ENCODE measurements around the gene AKAP8. TPM values are rescaled to one million over a fixed set of nuclear protein-coding genes. Genes with fewer than 3 reads are reported as not detected.

AKAP8 gene
- total and polyA plus RNA-seq, 2 experiments from 2014 or later, result 22.4 to 36.5 TPM

DNA sequence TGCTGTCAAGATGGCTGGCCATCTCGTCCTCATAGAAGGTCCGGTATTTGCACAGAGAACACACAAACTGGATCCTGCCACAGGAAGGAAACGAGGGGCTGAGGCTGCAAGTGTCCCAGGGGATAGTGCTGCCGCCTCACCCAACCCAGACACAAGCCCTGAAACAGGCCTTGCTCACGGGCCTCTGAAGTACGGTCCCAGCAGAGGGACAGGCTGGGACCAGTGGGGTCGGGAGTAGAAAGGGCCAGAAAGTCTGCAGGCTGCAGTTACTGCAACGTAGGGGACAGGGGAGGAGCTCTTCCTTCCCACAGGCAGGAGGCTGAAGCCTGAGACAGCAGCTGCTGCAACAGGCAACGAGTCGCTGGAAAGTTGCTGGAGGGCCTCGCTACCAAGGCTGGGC lies 18.2 kb upstream of the AKAP8 start:
- H4K20me1 ChIP-seq (replicated peaks; ENCODE audit: insufficient read depth), result peaks cover 7% of the 10 kb centered on the region
- H2AFZ ChIP-seq, result no peak overlapping the region
- DNase-seq (ENCODE audit: low spot score) (no peak), ATAC-seq (no peak)
- no peak overlapping the region for H3K4me3 Mint-ChIP-seq
- no peak overlapping the region for H3K27ac Mint-ChIP-seq
- no peaks in the 10 kb centered on the region for H3K4me1 Mint-ChIP-seq
- H3K79me2 ChIP-seq (replicated peaks; ENCODE audit: insufficient read depth), result peaks cover 35% of the 10 kb centered on the region
- H3K9me2 ChIP-seq (ENCODE audit: insufficient read depth), result no peaks in the 10 kb centered on the region
- H3K36me3 ChIP-seq (ENCODE audit: insufficient read depth), result peaks cover 6% of the 10 kb centered on the region
- 0 out of 2 replicates have a peak, but pooled peaks cover 5% of the 10 kb centered on the region for H3F3A ChIP-seq (replicated peaks; ENCODE audit: low read depth)
- no peaks in the 10 kb centered on the region for H3K27me3 ChIP-seq (ENCODE audit: insufficient read depth)
- H3K36me3 Mint-ChIP-seq (ENCODE audit: low read depth), result peaks cover 72% of the 10 kb centered on the region
- no peak overlapping the region for H3K27ac ChIP-seq (ENCODE audit: low read depth)
- TF ChIP-seq EZH2phosphoT487 (IDR thresholded peaks at IDR 0.05; ENCODE audit: unreplicated experiment), result no peak
- TF ChIP-seq, protein P1, sequence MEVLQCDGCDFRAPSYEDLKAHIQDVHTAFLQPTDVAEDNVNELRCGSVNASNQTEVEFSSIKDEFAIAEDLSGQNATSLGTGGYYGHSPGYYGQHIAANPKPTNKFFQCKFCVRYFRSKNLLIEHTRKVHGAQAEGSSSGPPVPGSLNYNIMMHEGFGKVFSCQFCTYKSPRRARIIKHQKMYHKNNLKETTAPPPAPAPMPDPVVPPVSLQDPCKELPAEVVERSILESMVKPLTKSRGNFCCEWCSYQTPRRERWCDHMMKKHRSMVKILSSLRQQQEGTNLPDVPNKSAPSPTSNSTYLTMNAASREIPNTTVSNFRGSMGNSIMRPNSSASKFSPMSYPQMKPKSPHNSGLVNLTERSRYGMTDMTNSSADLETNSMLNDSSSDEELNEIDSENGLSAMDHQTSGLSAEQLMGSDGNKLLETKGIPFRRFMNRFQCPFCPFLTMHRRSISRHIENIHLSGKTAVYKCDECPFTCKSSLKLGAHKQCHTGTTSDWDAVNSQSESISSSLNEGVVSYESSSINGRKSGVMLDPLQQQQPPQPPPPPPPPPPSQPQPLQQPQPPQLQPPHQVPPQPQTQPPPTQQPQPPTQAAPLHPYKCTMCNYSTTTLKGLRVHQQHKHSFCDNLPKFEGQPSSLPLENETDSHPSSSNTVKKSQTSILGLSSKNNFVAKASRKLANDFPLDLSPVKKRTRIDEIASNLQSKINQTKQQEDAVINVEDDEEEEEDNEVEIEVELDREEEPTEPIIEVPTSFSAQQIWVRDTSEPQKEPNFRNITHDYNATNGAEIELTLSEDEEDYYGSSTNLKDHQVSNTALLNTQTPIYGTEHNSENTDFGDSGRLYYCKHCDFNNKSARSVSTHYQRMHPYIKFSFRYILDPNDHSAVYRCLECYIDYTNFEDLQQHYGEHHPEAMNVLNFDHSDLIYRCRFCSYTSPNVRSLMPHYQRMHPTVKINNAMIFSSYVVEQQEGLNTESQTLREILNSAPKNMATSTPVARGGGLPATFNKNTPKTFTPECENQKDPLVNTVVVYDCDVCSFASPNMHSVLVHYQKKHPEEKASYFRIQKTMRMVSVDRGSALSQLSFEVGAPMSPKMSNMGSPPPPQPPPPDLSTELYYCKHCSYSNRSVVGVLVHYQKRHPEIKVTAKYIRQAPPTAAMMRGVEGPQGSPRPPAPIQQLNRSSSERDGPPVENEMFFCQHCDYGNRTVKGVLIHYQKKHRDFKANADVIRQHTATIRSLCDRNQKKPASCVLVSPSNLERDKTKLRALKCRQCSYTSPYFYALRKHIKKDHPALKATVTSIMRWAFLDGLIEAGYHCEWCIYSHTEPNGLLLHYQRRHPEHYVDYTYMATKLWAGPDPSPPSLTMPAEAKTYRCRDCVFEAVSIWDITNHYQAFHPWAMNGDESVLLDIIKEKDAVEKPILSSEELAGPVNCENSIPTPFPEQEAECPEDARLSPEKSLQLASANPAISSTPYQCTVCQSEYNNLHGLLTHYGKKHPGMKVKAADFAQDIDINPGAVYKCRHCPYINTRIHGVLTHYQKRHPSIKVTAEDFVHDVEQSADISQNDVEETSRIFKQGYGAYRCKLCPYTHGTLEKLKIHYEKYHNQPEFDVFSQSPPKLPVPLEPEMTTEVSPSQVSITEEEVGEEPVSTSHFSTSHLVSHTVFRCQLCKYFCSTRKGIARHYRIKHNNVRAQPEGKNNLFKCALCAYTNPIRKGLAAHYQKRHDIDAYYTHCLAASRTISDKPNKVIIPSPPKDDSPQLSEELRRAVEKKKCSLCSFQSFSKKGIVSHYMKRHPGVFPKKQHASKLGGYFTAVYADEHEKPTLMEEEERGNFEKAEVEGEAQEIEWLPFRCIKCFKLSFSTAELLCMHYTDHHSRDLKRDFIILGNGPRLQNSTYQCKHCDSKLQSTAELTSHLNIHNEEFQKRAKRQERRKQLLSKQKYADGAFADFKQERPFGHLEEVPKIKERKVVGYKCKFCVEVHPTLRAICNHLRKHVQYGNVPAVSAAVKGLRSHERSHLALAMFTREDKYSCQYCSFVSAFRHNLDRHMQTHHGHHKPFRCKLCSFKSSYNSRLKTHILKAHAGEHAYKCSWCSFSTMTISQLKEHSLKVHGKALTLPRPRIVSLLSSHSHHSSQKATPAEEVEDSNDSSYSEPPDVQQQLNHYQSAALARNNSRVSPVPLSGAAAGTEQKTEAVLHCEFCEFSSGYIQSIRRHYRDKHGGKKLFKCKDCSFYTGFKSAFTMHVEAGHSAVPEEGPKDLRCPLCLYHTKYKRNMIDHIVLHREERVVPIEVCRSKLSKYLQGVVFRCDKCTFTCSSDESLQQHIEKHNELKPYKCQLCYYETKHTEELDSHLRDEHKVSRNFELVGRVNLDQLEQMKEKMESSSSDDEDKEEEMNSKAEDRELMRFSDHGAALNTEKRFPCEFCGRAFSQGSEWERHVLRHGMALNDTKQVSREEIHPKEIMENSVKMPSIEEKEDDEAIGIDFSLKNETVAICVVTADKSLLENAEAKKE (CRISPR knock-in tag; IDR thresholded peaks at IDR 0.05), result no peak
- no peak for TF ChIP-seq ZNF114 (CRISPR knock-in tag; IDR thresholded peaks at IDR 0.05)
- no peak for TF ChIP-seq ZNF331 (CRISPR knock-in tag; IDR thresholded peaks at IDR 0.05; ENCODE audit: low read depth)
- TF ChIP-seq EZH2 (IDR thresholded peaks at IDR 0.05; ENCODE audit: low read depth, unreplicated experiment), result no peak
- TF ChIP-seq NANOG (IDR thresholded peaks at IDR 0.05; ENCODE audit: borderline replicate concordance), result no peak
- TF ChIP-seq REST (IDR thresholded peaks at IDR 0.05; ENCODE audit: unreplicated experiment), result no peak
- peaks cover 5% of the 10 kb centered on the region for H3K27me3 Mint-ChIP-seq (ENCODE audit: insufficient read depth, low read depth, poor library complexity)
- no peak overlapping the region for H3K4me3 ChIP-seq
- no peaks in the 10 kb centered on the region; the same call in 1 of the 3 replicates for H3K9me3 Mint-ChIP-seq
- H3K4me2 ChIP-seq, result no peak overlapping the region
- no peaks in the 10 kb centered on the region for H3K4me1 ChIP-seq (ENCODE audit: insufficient read depth)

All from GM23338 (cell line).